B cell (primary cell): Measurements from ENCODE around the gene RDH8.

Experiments
- EZH2 ChIP-seq: IDR thresholded peaks from 2 replicates; pipeline ENCODE4 v1.6.1; 2012; ENCODE audit warnings: borderline replicate concordance, low read depth, mild to moderate bottlenecking, moderate library complexity, low read length; ENCODE audit not compliant: insufficient read depth, poor library complexity, severe bottlenecking
- TF ChIP-seq, protein P1 (sequence below): fragments of 200-600 bp; IDR thresholded peaks from one replicate; pipeline ENCODE4 v1.8.0; 2022; ENCODE audit warnings: antibody characterized with exemption, mild to moderate bottlenecking

GRCh38 chr19:10009714-10010224, 3.5 kb upstream of the RDH8 start:
- TF ChIP-seq, protein P1, sequence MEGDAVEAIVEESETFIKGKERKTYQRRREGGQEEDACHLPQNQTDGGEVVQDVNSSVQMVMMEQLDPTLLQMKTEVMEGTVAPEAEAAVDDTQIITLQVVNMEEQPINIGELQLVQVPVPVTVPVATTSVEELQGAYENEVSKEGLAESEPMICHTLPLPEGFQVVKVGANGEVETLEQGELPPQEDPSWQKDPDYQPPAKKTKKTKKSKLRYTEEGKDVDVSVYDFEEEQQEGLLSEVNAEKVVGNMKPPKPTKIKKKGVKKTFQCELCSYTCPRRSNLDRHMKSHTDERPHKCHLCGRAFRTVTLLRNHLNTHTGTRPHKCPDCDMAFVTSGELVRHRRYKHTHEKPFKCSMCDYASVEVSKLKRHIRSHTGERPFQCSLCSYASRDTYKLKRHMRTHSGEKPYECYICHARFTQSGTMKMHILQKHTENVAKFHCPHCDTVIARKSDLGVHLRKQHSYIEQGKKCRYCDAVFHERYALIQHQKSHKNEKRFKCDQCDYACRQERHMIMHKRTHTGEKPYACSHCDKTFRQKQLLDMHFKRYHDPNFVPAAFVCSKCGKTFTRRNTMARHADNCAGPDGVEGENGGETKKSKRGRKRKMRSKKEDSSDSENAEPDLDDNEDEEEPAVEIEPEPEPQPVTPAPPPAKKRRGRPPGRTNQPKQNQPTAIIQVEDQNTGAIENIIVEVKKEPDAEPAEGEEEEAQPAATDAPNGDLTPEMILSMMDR: no peak
- no peak for TF ChIP-seq EZH2
